SKM-1 (cell line): ENCODE measurements around the gene FAM53B.

Experiments
- DNase-seq: peaks from one replicate; lab custom pipeline; 2025; ENCODE audit not compliant: unreplicated experiment; lab: John Stamatoyannopoulos, UW

The FAM53B gene

DNA sequence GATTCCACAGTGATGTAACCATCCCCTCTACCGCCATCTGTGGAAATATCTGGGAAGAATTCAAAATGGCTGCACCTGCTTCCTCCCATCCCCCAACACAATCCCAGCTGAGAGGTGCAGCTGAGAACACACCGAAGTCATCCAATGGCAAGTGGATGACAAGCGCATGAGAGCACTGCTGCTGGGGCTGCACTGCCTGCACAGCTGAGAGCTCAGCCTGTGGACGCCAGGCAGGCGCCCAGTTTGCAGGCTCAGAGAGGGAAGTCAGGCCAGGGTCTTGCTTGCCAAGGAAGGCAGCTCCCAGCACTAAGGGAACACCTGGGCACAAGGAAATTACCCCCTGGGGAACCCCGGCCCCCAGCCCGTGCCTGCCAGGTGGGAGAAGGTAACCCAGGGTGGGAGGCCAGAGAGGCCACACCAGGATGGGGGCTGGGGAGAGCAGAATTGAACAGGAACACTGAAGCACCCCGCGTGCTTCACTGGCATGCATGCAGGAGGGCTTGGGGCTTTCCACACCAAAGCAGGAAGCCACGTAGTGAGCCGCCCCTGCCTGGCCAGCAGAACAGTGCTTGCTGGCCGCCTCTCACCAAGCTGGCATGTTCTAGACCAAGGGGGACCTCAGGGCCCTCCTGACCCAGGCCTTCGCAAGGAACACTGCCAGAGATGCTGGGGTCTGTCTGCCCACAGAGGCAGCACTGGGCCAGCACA is 46.2 kb downstream of the FAM53B start:
- no peak for DNase-seq

DNA sequence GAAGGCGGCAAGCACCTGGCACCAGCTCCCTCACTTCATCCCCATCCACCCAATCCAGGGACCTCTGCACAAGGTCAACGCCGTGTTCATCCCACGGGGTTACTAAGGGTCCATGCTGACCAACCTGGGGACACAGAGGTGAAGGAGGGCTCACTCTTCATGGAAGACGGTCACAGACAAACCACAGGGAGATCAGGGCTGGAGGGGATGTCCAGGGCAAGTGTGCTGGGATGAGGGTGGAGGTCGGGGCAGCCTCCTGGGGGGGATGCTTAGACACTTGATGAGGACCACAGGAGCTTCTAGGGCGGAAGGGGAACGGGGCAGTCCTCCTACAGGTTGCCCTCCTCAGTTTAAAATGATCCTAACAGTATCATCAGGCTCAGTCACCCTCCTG is 46.7 kb downstream of the FAM53B start:
- DNase-seq = no peak

DNA sequence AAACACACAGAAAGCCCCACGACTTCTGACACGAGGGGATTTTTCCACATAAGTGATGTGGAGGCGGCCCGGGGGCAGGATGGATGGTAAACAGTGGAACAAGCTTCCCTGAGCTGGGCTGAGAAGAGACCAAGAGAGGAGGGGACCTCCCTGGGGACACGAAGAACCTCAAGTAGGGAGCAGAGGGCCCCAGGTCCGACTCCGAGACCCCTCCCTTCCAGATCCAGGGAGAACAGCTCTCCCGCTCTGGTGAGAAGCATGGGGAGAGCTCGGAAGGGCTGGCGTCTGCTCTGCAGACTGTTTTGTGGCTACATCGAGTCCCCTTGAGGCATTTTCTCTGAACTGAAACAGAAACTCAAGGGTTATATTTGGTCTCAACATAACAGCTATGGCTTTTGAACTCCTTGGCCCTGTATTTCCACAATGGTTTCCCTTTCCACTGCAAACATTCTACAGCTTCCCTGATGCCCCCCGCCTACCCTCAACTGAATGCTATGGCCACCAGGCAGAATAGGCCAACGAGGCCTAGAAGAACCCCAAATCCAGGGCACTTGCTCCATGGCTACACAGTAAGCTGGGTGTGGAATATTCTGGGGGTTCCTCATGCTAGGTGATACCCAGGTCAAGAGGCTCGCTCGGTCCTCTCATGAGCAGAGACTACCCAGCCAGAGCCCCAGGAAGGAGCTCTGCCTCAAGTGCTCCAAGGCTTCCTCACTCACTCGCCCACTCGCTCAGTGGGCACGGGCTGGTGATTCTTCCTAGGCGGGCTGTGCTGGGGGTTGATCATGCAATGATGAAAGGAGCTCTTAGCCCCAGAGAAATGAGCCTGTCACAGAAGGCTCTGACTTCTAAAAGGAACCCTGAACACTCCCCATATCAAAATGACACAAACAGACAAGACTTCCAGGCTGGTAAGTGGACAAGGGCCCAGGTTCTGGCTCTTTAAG is 47.5 kb downstream of the FAM53B start:
- DNase-seq = no peak

DNA sequence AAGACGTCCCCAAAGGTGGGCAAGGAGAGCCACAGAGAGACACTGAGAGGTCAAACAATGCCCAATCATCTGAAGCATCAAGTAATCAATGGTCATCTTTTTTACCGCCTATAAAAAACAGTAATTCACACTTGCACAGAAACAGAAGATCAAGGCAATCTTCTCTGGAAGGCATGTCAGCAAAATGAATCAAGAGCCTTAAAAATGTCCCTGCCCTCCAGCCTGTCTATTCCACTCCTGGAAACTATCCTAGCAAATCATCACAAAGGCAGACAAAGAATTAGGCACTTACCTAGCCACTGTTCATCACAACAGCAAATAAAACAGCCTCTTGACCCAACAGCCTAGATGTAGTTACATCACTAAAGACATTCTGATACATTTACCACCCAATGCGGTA is 48.9 kb downstream of the FAM53B start:
- no peak for DNase-seq

DNA sequence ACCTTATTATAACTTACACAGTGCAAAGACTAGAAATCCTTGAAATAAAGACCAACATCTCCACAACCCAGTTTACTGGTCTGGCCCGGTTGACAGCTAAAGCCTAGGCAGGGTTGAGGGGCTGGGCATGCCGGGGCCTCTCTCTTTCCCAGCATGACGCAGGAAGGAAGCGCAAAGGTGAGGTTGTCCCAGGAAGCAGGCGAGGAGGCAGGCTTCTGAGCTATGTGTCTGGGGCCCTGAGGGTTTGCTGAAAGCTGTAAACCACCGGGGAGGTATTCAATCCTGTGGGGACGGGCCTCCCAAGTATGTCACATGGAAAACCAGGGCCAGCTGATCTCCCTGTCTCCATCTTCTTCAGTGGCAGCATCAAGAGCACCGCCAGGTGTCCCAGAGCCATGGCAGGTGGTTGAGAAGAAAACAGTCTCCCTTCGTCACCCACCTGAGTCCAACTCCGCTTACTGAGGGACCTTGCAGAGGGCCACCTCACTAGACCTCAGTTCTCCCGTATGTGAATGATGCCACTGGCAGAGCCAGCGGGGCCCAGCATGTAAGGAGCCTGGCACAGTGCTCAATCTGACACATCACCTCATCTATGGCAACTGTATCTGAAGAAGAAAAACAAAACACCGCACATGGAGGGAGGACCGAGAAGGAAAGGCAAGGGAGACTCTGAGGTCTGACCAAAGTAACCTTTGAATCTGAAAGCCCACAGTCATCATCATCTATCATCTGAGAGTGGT is 49.5 kb downstream of the FAM53B start:
- no peak for DNase-seq

DNA sequence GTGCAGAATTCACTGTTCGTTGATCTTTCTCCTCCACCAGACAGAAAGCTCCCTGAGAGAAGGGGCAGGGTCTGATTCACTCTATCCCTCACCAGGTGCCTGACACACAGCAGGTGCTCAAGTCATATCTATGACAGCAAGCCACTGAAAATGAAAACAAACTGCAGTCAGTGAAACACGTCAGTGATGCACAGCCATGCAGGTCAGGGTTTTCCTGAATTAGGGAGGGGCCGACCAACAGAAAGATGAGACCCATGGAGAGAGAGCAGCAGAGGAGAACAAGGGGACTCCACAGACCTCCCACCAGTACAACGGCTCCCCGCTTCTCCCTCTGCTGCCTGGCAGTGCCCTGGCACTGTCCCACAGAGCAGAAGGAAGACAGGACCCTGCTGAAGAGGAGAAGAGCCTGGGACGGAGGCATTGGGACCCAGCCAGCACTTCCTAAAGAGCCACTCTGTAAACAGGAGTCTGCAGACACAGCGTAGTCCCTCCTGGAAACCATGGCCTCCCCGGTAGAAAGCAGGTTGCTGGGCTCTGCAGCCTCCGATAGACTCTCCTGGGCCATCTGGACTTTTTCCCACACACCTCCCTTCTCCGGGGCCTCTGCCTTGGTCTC is 50.3 kb downstream of the FAM53B start:
- no peak for DNase-seq

DNA sequence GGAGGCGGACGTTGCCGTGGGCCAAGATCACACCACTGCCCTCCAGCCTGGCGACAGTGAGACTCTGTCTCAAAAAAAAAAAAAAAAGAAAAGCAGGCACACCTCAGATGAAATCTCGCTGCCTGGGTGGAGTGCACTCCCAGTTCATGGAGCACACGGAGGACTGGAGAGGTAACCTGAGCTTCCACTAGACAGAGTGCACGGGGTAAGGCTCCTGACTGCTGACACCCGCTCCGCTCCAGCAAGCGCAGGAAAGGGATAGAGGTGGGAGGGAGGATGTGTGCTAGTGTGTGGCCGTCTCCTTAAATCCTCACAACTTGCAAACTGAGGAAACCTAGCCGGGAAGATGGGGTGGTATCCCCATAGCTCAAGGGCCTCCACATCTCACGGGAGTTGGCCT is 50.8 kb downstream of the FAM53B start:
- no peak for DNase-seq

DNA sequence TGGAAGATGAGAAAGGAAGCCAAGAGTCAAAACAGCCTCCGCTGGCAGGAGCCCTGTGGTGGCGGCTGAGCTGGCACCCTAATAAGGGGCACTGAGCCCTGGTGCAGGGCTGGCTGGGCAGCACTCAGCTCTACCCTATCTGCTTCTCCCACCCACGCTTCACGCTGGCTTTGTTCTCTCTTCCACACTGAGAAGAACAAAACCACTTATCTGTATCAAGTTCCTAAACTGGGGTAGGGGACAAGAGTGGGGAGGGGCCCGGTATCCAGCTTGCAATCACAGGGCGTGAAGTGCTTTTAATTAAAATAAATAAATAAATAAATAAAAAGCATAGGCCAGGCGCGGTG is 52.1 kb downstream of the FAM53B start:
- DNase-seq = no peak

DNA sequence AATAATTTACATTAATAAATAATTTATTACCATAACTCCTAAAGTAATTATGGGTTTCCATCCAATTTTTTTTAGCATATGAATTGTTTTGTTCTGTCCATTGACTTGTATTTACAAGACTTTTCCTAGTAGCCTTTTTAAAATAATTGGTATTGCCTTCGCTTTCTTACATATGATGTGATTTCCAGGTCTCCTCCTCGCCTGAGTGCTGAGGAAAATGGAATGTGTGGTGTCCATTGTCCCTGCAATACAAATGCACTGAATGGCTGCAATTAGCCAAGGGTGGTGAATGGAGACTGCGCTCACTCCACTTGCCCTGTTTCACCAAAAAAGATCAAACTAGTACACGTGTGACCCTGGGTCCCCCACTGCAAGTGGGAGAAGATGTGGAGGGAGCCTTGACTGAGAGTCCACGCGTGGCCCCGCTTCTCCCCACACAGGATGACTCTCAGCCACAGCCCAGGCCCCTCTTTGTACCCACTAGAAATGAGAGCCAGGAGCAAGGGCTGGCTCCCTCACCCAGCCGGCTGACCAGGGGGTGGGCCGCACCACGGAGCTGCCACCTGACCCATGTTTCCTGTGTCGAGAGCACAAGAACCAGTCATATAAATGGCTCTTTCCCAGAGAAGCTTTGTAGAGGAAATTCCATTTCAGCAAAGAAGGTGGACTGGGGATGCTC is 52.6 kb downstream of the FAM53B start:
- no peak for DNase-seq

DNA sequence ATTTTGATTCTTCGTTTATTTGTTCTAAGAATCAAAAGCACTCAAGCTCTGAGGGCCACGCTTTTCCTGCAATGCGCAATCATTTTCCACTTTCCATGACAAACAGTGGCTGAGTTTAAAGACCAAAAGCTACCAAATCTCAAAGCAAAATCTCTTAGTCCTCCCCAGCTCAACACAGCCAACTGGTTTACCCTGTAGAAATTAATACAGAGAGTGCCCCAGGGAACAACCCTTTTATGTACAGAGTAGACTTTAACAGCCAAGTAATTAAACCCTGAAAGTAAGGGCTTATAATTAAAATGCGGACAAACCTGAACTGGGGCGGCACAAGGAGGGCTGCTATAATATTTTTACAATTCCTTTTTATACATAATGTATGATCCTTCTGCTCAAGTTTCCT is 53.2 kb downstream of the FAM53B start:
- DNase-seq = no peak

DNA sequence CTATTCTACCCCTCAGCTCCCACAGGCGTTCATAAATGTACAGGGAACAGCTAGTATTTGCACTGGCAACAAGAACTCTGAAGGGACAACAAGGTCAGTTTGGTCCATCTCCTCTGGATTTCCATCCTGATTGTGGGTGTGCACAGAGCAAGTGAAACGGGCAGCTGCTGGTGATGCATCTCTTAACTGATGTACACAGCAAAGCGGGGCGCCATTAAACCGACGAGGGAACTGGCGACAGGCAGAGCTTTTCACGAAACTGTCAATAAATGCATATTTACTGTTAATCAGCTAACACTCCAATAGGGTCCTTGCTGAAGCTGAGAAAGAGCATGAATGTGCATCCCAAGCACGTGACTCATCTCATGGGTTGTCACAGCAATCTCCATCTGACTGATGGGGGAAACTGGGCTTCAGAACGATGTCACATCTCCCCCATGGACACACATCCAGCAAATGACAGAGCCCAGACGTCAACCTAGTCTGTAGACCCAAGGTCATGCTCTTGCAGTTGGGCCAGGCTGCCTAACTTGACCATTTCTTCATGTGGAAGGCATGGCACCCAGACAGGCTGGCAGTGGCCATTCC is 54.2 kb downstream of the FAM53B start:
- no peak for DNase-seq

DNA sequence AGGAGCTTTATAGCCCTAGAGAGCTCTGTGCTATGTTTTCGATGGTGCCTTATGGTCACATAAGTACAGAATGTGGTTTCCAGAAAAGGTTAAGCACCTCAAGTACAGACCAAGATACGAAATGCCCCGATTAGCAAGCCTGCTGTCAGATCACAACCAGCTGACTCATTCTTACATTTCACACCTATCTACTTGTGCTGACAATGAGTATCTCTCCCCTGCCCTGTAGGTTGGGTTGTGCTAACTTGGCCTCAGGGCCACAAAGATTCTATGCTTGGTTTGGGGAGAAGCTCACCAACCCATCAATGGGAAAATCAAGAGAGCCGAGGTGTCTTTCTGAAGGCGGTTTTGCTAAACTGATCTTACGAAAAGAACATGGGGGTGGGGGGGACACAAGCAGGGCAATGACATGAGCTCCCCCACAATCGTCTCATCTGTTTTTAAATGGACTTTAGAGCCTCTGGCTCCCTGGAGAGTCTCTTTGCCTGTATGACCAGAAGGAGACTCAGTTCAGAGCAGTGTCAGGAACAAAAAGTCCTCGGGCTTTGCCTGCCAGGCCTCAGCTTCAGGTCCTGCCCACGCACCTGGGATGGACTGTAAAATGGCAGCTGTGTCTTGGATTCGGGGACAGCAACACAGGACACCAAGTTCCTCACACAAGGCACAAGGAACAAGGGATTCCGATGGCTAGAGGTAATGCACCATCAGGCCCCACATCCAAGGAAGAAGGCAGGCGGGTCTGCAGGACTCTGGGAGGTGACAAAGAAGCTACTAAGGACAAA is 55.1 kb downstream of the FAM53B start:
- no peak for DNase-seq

DNA sequence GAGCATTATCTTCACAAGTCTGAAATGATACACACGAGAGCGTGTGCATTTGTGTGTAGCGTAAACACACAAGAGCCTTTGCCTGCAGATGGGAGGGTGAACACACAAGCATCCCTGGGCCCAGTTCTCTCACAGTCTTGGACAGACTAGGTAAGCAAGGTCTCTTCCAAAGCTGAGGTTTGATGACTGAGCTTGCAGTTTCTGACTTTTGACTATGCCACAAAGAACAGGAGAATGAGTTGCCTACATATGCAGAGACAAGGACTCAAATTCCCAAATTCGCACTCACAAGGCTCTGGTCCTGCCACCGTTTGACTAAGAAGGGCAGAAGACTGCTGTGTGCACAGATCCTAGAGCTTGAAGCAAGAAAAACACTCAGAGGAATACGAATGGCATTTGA is 55.8 kb downstream of the FAM53B start:
- DNase-seq = no peak

DNA sequence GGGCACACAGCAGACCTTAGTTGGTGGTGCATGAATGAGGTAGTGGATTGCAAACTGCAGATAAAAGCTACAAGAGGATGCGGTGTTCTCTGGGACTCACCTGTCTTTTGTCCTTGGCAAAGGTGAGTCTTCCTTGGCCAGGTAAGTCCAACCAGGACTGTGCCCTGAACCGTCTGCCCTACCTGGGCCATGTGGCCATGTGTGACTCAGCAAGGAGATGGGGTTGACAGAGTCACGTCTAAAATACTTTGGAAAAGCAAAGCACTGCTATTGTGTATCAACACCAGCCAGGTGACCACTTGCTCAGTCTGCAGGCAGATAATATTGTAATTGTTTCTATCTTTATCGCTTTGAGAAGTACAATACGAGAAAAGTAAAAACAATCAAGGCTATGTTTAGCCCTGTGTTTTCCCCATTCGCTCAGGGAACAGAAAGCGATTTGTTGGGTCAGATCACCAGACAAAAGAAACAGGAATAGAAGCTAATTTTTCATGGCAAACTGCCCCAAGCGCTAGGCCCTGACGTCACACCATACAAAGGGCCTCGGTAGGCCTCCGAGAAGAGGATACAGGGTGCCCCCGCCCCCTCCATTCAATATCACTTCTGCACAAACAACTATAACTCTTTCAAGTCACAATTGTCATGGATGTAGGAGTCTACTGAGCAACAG is 57.3 kb downstream of the FAM53B start:
- DNase-seq = no peak

DNA sequence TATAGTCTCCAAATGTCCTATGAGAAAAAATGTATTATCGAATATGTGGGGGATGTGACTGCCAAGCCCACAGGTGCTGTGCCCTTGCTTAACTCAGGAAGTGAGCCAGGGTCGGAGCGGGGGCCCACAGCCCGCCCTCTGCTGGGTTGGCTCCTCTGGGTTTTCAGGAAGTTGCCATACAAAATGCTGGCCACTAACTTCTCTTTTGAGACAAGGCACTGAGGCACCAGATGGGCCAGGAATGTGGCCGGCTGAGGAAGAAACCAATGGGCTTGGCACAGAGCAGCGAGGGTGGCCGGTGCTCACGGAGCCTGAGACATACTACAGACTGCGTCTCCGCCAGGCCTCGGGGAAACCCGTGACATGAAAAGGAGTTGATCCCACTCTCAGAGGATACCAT is 58.9 kb downstream of the FAM53B start:
- peak; percentile 80 for DNase-seq

DNA sequence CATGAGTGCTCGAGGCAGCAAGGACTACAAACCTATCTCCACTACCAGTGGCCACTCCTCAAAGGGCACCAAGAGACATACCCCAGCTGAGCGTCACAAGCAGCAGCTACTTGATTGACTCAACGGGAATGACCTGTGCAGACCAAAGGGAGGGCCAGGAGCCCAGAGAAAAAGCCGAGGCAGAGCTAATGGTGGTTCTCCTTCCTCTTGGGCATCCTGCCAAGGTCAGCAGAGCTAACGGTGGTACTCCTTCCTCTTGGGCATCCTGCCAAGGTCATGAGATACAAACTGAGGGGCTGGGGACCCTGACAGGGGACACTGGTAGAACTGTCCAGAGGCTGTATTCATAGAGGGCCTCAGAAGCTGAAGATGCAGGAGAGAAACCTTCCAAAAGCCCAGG is 60.4 kb downstream of the FAM53B start:
- no peak for DNase-seq

DNA sequence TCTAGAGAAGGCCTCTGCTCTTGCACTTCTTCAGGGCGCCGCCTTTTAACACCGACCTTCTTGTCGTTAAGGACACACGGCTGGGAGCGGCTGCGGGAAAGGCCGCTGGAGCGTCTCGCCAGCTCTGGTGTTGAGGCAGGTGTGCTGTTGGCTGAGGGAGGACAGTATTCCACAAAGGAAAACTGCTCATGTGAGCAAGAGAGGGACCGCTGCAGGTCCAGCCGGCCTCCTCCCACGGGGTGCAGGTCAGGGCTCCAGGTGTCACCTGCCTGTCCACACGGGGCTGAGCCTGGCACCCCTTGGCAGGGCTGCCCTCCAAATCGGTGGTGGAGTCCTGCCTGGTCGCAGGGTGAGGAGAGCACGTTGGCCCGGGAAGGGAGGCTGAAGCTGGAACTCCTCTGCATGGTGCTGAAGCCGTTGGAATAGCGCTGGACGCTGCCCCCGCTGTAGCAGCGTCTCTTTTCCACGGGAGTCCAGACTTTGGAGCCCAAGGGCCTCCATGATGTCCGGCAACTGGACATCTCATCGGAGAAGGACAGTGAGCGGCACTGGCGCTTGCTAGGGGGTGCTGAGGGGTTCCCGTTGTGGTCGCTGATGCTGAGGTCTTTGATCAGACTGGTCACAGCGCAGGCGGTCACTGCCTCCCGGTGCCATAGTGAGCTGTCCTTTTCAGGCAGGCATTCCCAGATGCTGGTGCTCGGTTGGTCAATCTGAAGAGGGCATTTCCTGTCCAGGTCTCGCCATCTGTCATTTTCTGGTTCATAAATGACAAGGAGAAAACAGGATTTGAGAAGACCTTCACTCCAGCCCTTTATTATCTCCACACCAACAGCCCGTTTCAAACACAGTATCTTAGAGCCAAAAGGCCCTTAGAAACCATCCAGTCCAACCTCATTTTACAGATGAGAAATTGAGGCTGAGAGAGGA is 62.3 kb downstream of the FAM53B start:
- DNase-seq = no peak

DNA sequence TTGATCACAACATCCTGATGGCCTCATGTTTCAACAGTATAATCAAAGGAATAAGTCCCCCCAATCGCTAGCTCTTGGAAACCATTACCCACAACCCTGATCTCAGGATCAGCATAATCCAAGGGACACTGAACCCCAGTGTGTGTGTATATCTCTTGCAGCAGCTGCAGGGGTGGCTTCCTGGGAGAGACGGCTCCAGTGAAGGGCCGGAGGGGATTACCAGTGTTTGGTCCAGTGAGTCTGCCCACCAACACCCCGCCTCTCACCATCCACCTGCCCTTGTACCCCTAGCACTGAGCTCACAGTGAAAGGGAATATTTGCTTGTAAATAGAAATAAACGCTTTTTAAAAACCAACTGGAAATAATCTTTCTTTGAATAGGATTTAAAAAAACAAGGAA is 63.1 kb downstream of the FAM53B start:
- no peak for DNase-seq
